NCI-H2107 (cell line): ENCODE data around the gene WDR4.
"Not testable (repeated sequence)": the region's sequence is repeated elsewhere in the genome, so short reads cannot be mapped to it uniquely, and the experiment has no call there.

Source experiments
- DNase-seq: peaks from one replicate; lab custom pipeline; 2025; lab: John Stamatoyannopoulos, UW

Gene WDR4

DNA sequence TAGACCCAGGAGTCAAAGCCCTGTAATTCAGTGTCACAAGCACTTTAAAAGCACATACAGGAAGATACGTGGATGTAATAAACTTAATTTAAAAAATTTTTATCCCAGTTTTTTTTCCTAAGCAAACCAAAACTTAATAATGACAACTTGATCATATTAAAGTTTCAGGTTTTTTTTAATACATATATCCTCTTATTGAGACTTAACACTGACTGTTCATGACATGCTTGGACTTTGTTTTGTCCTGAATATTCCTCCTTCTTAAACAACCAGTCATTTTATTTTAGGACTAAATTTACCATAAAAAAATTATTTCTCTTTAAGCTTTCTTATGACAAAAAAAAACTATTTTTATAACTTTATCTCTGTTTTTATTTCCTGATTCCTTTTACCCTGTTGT lies 64.1 kb downstream of the WDR4 start:
- DNase-seq, result no peak

DNA sequence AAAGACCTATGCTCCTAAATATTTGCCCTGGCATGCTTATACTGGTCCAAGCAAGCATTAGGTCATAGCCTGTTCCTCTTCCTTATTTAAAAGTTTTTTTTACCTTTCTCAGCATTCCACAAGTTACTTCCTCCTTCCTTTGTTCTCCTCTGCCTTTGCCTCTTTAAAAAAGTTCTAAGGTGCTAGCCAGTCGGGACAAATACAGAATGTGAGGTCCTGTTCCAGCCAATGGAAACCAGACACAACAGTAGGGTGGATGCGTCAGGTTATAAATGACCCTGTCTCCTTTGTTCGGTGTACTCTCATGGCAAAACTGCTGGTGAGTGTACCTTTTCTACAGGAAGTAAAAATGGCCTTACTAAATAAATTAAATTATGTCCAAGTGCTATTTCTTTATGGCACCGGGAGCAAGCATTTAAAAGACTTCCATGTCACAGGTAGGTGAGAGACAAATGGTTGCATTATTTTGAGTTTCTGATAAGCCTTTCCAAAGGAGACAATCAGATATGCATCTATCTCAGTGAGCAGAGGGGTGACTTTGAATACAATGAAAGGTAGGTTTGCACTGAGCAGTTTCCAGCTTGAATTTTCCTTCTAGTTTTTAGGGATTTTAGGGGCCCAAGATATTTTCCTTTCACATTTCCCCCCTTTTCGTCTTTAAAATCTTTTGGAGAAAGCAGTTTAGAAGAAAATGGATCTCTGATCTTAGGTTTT lies 66.7 kb downstream of the WDR4 start:
- not testable (repeated sequence) for DNase-seq

DNA sequence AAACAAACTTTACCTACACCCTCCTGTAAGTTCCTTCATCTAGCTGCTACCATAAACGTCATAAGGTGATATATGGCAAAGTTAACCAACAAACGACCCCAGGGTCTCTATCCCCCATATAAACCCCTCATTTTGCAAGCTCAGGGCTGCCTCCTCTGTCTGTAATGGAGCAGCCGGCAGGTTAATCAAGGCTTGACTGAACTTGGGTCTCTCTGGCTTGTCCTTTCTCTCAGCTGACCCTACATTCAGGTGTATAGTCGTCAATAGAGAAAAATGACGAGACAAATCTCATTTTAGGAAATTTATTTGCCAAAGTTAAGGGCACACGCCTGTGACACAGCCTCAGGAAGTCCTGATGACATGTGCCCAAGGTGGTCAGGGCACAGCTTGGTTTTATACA lies 67.4 kb downstream of the WDR4 start:
- DNase-seq, result no peak

DNA sequence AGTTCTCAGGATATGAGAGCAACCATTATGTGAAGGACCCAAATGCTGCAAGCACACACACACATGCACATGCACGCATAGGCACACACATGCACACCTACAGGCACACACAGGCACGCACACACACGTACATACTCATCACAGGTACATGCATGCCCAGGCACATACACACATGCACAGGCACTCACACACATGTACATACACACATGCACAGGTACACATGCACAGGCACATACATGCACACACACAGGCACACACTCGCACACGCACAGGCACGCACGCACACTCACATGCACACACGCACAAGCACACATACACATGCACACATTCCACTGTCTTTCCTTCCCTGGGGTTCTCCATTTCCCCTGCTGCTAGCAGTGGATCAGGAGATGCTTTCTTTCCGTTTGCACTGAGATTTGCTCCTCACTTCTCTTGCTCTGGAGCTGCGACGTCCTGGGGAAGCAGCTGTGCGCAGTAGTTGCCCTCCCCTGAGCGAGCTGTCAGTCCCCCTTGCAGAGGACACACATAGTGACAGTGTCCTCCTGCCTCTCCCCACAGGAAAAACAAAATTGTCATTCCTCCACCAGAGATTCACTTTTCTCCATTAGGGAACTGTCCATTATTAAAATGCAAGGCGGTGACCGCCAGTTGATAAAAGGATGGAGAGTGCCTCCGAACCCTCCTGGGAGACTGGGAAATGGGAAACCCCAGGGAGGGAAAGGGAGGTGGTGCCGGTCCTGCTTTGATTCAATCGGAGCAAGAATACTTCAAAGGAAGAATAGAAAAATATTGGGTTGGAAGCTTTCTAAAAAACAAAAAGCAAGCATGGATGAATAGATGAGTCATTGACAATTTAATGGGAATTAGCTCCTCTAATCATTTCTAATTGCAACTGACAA lies 69.5 kb downstream of the WDR4 start:
- DNase-seq, result no peak

DNA sequence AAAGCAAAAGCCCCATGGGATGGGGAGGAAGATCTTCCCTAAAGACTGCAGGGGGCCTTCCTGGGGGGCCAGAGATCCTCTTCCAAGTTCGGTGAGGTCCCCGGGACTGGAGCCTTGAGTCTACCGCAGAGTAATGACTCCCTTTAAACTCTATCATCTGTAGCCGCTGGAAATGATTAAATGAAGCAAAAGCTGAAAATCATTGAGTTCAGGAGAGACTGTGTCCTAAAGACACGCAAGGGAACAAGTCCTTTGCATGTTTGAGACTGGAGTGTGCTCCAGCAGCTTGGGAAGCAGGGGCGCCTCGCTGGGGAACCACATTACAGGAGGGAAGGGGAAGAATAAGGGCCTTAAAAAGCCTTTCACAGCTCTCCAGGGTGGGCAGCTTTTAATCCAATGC lies 70.2 kb downstream of the WDR4 start:
- no peak for DNase-seq

DNA sequence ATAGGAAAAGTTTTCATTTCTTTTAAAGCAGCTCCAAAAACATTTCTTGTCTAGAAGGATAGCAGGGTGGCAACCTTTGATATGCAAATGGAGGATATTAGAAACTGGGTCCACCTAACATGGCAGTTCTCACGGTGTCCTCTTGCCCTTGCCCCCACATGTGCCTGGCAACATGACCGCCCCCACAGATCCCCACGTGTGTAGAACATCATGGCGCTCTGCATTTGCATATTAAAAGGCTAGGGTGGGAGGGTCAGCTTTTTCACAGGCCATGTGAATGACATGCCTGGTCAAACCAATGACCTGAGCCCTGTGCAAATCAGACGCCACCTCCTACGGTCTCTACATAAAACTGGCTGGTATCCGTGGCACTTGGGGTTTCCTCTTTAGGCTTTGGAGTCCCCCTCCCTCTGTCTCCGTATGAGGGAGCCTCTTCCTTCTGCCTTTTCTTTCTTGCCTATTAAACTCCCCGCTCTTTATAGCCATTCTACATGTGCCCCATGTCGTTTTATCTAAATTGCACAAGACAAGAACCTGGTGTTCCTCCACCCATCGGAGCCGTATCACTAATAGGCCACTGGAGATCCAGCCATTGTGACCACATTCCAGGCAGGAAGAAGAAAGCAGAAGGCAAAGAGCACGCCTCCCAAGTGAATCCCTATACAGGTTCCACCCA lies 71.3 kb downstream of the WDR4 start:
- DNase-seq, result no peak

DNA sequence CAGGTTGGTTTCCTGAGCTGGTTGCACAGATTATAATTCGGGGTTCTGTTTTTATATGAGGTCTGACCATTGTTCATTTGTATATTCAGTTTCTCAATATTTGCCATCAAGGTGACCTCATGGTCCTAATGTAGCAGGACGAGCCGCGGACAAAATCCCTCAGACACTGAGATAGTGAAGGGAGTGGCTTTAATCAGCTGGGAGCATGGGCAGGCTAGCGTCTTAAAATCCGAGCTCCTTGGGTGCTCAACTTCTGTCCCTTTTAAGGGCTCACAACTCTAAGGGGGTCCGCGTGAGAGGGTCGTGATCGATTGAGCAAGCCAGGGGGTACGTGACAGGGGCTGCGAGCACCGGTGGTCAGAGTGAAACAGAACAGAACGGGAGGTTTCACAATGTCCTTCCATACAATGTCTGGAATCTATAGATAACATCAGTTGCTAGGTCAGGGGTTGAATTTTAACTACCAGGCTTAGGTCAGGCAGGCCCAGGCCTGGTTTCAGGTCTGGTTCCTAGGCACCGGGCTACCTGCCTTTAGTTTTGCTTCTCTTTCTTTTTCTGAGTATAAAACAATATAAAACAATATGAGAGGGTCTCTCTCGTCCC lies 71.9 kb downstream of the WDR4 start:
- DNase-seq, result not testable (repeated sequence)

DNA sequence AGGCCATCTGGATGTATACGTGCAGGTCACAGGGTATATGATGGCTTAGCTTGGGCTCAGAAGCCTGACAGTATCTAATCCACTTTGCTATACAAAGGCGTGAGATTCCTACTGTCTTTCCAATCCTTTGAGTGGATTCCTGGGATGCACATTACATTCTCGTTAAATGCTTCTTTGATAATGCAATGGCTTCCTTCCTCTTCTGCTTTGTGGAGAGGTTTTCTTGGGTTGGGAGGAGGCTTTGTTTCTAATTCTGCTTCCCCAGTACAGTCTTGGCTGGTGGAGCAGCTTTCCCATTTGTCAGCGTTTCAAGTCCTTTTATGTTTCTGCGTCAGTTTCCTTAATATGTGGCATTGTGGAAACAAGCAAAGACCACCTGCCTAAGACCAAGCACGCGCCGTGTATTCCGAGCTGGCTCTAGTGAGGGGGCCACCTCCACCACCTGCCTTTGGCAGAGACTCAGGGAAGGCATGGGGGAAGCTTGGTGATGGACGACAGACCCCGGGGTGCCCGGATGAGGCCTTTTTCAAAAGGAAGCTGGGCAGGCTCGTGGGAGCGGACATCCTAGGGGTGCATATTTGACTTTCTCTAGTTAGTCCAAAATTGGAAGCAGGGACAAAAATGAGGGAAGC lies 72.7 kb downstream of the WDR4 start:
- DNase-seq, result no peak

DNA sequence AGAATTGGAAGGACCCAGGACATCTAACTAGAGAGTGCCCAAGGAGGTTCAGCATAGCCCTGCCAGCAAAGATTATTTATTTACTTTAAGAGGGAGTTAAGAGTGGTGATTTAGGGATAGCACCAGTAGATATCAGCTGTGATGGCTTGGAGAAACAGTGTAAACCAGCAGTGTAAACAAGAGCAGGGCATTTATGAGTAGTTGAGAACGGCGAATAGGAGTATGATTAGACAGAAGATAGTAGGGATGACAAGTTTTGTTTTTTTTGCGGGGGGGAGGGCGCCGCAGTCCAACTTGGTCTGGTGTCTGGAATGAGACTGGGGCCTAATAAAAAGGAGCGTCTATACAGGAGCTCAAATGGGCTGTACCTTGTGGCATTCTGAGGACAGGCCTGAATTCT lies 77.7 kb downstream of the WDR4 start:
- not testable (repeated sequence) for DNase-seq

DNA sequence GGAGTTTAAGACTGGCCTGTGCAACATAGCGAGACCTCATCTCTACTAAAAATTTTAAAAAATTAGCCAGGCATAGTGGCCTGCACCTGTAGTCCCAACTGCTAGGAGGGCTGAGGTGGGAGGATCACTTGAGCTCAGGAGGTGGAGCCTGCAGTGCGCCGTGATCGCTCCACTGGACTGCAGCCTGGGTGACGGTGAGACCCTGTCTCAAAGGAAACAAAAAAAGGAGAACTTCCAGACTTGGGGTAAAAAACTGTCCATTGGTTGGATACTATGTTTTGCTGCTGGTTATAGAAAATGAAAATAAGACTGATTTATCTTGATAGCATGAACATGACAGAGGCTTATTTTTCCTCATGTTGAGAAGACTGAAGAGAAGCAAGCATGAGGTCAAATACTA lies 79.4 kb downstream of the WDR4 start:
- no peak for DNase-seq

DNA sequence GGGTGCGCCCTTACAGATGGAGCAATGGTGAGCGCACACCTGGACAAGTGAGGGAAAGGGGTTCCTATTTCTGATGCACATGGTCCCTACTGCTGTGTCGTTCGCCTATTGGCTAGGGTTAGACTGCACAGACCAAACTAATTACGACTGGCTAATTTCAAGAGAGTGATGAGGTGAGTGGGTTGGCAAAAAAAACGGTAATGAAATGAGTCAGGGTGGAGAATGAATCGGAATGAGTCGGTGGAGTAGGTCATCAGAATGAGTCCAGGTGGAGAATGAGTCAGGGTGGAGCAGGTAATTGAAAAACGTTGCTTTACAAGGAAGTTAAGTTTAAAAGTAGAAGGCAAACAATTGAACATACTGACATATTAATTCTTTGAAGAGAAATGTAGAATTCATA lies 79.8 kb downstream of the WDR4 start:
- no peak for DNase-seq
